ENCODE data around the gene PHYKPL. TPM values are rescaled to one million over a fixed set of nuclear protein-coding genes. Genes with fewer than 3 reads are reported as not detected.

Gene PHYKPL
- 14.9 and 17.0 TPM in 2 replicates for total RNA-seq

GRCh38 chr5:178232124-178232919, at the start of gene PHYKPL:
Gene PHYKPL, minus strand, starts transcription at chr5:178232802. Its CDS starts 252 bp downstream, at chr5:178232550.
- DNase-seq (ENCODE audit: low read depth) = no peak
- TF ChIP-seq CTCF (conservative IDR thresholded peaks at IDR 0.05; ENCODE audit: low read depth, low read length) = peak; percentile 29
- peak within 1 kb of the TSS; percentile 85 for H3K4me3 ChIP-seq (ENCODE audit: low read depth, low read length)

- DNase-seq (ENCODE audit: low read depth) = no peak
- no peak overlapping the region for H3K4me3 ChIP-seq (ENCODE audit: low read depth, low read length)
- TF ChIP-seq CTCF (conservative IDR thresholded peaks at IDR 0.05; ENCODE audit: low read depth, low read length) = no peak
These were observed 49.8 kb upstream of the PHYKPL start for GRCh38 chr5:178282391-178282790.

GRCh38 chr5:178281331-178281730, 48.7 kb upstream of the PHYKPL start:
- no peak for DNase-seq (ENCODE audit: low read depth)

GRCh38 chr5:178280631-178281030, 48.0 kb upstream of the PHYKPL start:
- H3K4me3 ChIP-seq (ENCODE audit: low read depth, low read length) = no peak overlapping the region
- no peak for DNase-seq (ENCODE audit: low read depth)
- TF ChIP-seq CTCF (conservative IDR thresholded peaks at IDR 0.05; ENCODE audit: low read depth, low read length) = no peak

More at GRCh38 chr5:178281331-178281730, 48.7 kb upstream of the PHYKPL start:
- TF ChIP-seq CTCF (conservative IDR thresholded peaks at IDR 0.05; ENCODE audit: low read depth, low read length) = no peak
- no peak overlapping the region for H3K4me3 ChIP-seq (ENCODE audit: low read depth, low read length)

- no peak for DNase-seq (ENCODE audit: low read depth)
- peak; percentile 97 for TF ChIP-seq CTCF (conservative IDR thresholded peaks at IDR 0.05; ENCODE audit: low read depth, low read length)
- no peak overlapping the region for H3K4me3 ChIP-seq (ENCODE audit: low read depth, low read length)
These were observed 47.3 kb upstream of the PHYKPL start for GRCh38 chr5:178279723-178280438.

- no peak for DNase-seq (ENCODE audit: low read depth)
- H3K4me3 ChIP-seq (ENCODE audit: low read depth, low read length) = no peak overlapping the region
- no peak for TF ChIP-seq CTCF (conservative IDR thresholded peaks at IDR 0.05; ENCODE audit: low read depth, low read length)
These were observed 46.6 kb upstream of the PHYKPL start for GRCh38 chr5:178279026-178279722.
